IMR-90 (cell line): ENCODE measurements around the gene TNN. TPM values are rescaled to one million over a fixed set of nuclear protein-coding genes. Genes with fewer than 3 reads are reported as not detected.

Experiments
- ATAC-seq: fragments of 200-7000 bp; cut with Tn5 transposase; 2 replicates; pipeline ENCODE4 v1.9.1; 2020; ENCODE audit warnings: low read depth, mild to moderate bottlenecking, moderate library complexity
- BruUV-seq: library from RNA; stranded (reverse); fragments of 400-500 nt; replicated peaks from 2 replicates; lab custom pipeline; 2021; lab: Mats Ljungman, UMichigan
- CTCF ChIA-PET: fragments of 300-600 bp; formaldehyde crosslinking; extraction: SDS; loops from one replicate; lab custom pipeline; 2021; ENCODE audit warnings: antibody characterized with exemption; lab: Yijun Ruan, JAX
- POLR2A ChIA-PET: fragments of 300-600 bp; sonication (Branson Sonifier 250); formaldehyde crosslinking; loops from one replicate; lab custom pipeline; 2022; ENCODE audit warnings: antibody characterized with exemption; ENCODE audit not compliant: unreplicated experiment; lab: Charles Lee
- DNase-seq: peaks from one replicate; pipeline ENCODE4 v3.0.0; 2013
- H2AFZ ChIP-seq: replicated peaks from 2 replicates; pipeline ENCODE3; 2013; ENCODE audit warnings: low read length, mild to moderate bottlenecking; ENCODE audit not compliant: poor library complexity
- H2AK5ac ChIP-seq: 2 replicates; pipeline ENCODE4 v1.6.1; 2013; ENCODE audit warnings: low read depth, low read length, inconsistent platforms
- H2AK9ac ChIP-seq: replicated peaks from 2 replicates; pipeline ENCODE3; 2013; ENCODE audit warnings: mild to moderate bottlenecking, low read depth, low read length, moderate library complexity; ENCODE audit not compliant: poor library complexity
- H2BK120ac ChIP-seq: 2 replicates; pipeline ENCODE4 v1.6.1; 2013; ENCODE audit warnings: low read depth, low read length, inconsistent platforms
- H2BK15ac ChIP-seq: 3 replicates; pipeline ENCODE4 v1.6.1; 2013; ENCODE audit warnings: low read depth, low read length, inconsistent platforms
- H2BK20ac ChIP-seq: 2 replicates; pipeline ENCODE4 v1.6.1; 2013; ENCODE audit warnings: low read depth, mild to moderate bottlenecking, inconsistent platforms, low read length, moderate library complexity
- H2BK5ac ChIP-seq: 2 replicates; pipeline ENCODE4 v1.6.1; 2013; ENCODE audit warnings: mild to moderate bottlenecking, low read depth, low read length, inconsistent platforms; ENCODE audit not compliant: poor library complexity, severe bottlenecking
- H3K14ac ChIP-seq: replicated peaks from 2 replicates; pipeline ENCODE4 v1.6.1; 2013; ENCODE audit warnings: low read depth, low read length, inconsistent platforms
- H3K18ac ChIP-seq: 2 replicates; pipeline ENCODE4 v1.6.1; 2013; ENCODE audit warnings: low read depth, low read length, control low read depth
- H3K23ac ChIP-seq: 2 replicates; pipeline ENCODE4 v1.6.1; 2013; ENCODE audit warnings: low read depth, low read length, inconsistent platforms
- H3K27ac ChIP-seq: 2 replicates; pipeline ENCODE4 v1.5.1; 2013; ENCODE audit warnings: mild to moderate bottlenecking, control low read depth, low read length; ENCODE audit not compliant: insufficient read depth
- H3K27me3 ChIP-seq: 2 replicates; pipeline ENCODE4 v1.6.1; 2013; ENCODE audit warnings: low read length; ENCODE audit not compliant: control insufficient read depth, insufficient read depth
- H3K36me3 ChIP-seq: 2 replicates; pipeline ENCODE4 v1.6.1; 2013; ENCODE audit warnings: low read length, mixed read lengths; ENCODE audit not compliant: control insufficient read depth, insufficient read depth
- H3K4ac ChIP-seq: 2 replicates; pipeline ENCODE4 v1.6.1; 2013; ENCODE audit warnings: low read depth, low read length, inconsistent platforms
- H3K4me1 ChIP-seq: 2 replicates; pipeline ENCODE4 v1.6.1; 2013; ENCODE audit warnings: low read length, mixed read lengths; ENCODE audit not compliant: control insufficient read depth, insufficient read depth
- H3K4me2 ChIP-seq: 2 replicates; pipeline ENCODE4 v1.6.1; 2013; ENCODE audit warnings: low read depth, mild to moderate bottlenecking, control low read depth, low read length, moderate library complexity
- H3K4me3 ChIP-seq: 2 replicates; pipeline ENCODE4 v1.5.1; 2013; ENCODE audit warnings: low read depth, mild to moderate bottlenecking, control low read depth, low read length, moderate library complexity; ENCODE audit not compliant: insufficient read depth
- H3K56ac ChIP-seq: 2 replicates; pipeline ENCODE4 v1.6.1; 2013; ENCODE audit warnings: low read length, inconsistent platforms; ENCODE audit not compliant: insufficient read depth; ENCODE audit errors: extremely low read depth
- H3K79me1 ChIP-seq, 2 experiments: 2 replicates each; pipeline ENCODE4 v1.6.1; 2013; ENCODE audit warnings: low read length in 2 of 2, inconsistent platforms in 1 of 2, low read depth in 1 of 2
- H3K9ac ChIP-seq: 2 replicates; pipeline ENCODE4 v1.6.1; 2013; ENCODE audit warnings: low read depth, low read length, control low read depth
- H3K9me1 ChIP-seq: 2 replicates; pipeline ENCODE4 v1.6.1; 2013; ENCODE audit warnings: low read length, inconsistent platforms; ENCODE audit not compliant: insufficient read depth
- H3K9me3 ChIP-seq: 2 replicates; pipeline ENCODE4 v1.6.1; 2013; ENCODE audit warnings: low read length; ENCODE audit not compliant: control insufficient read depth, insufficient read depth
- H4K20me1 ChIP-seq: 2 replicates; pipeline ENCODE4 v1.6.1; 2013; ENCODE audit warnings: low read length, inconsistent platforms; ENCODE audit not compliant: insufficient read depth
- H4K5ac ChIP-seq: 2 replicates; pipeline ENCODE4 v1.6.1; 2013; ENCODE audit warnings: mild to moderate bottlenecking, low read depth, low read length, control low read depth
- H4K8ac ChIP-seq, 2 experiments: 2 replicates each; pipeline ENCODE4 v1.6.1; 2013; ENCODE audit warnings: low read depth in 2 of 2, low read length in 2 of 2, control low read depth in 1 of 2, inconsistent platforms in 1 of 2
- H4K91ac ChIP-seq: 2 replicates; pipeline ENCODE4 v1.6.1; 2013; ENCODE audit warnings: low read depth, low read length, inconsistent platforms; ENCODE audit not compliant: insufficient read depth
- CTCF ChIP-seq: conservative IDR thresholded peaks from 2 replicates; pipeline ENCODE4 v1.5.1; 2012; ENCODE audit warnings: mild to moderate bottlenecking, low read depth, low read length, improper control_type of control experiment
- FOS ChIP-seq: fragments of 150-350 bp; IDR thresholded peaks from 2 replicates; pipeline ENCODE4 v1.6.1; 2016; ENCODE audit warnings: low read depth, low read length
- MAZ ChIP-seq: IDR thresholded peaks from 2 replicates; pipeline ENCODE4 v1.6.1; 2012; ENCODE audit warnings: low read depth, mild to moderate bottlenecking, low read length, improper control_type of control experiment, moderate library complexity, borderline replicate concordance
- MXI1 ChIP-seq: IDR thresholded peaks from 2 replicates; pipeline ENCODE4 v1.6.1; 2012; ENCODE audit warnings: low read depth, mild to moderate bottlenecking, low read length, moderate library complexity, borderline replicate concordance
- POLR2A ChIP-seq: IDR thresholded peaks from 2 replicates; pipeline ENCODE4 v1.6.1; 2012; ENCODE audit warnings: mild to moderate bottlenecking, low read depth, low read length
- RAD21 ChIP-seq: IDR thresholded peaks from 2 replicates; pipeline ENCODE4 v1.6.1; 2012; ENCODE audit warnings: low read length, improper control_type of control experiment
- RCOR1 ChIP-seq: IDR thresholded peaks from 2 replicates; pipeline ENCODE4 v1.6.1; 2012; ENCODE audit warnings: mild to moderate bottlenecking, low read length, improper control_type of control experiment; ENCODE audit not compliant: insufficient replicate concordance
- SMC3 ChIP-seq: fragments of 150-350 bp; IDR thresholded peaks from 2 replicates; pipeline ENCODE4 v1.6.1; 2016; ENCODE audit warnings: low read depth, mild to moderate bottlenecking, antibody characterized with exemption, low read length, moderate library complexity
- WGBS, 2 experiments: methylation state at CpG; one replicate each; pipeline versions ENCODE4 v1.1.5 to v1.1.7; 2013; ENCODE audit warnings: missing lambda C conversion rate in 2 of 2; ENCODE audit not compliant: insufficient read length in 1 of 2; ENCODE audit errors: extremely low coverage in 2 of 2; 5-methylcytosine and 5-hydroxymethylcytosine counted together
- dilution Hi-C: fragments of 300-500 bp; cut with HindIII; formaldehyde crosslinking; loops from one replicate; pipeline ENCODE4 v1.14.3; 2018; ENCODE audit warnings: low sequenced_read_pairs; ENCODE audit not compliant: unreplicated experiment
- in situ Hi-C: fragments of 300-500 bp; cut with MboI; formaldehyde crosslinking; loops from 3 replicates; pipeline ENCODE4 v1.14.3; 2019; ENCODE audit warnings: low sequenced_read_pairs, inconsistent platforms, mixed read lengths
- intact Hi-C: fragments of 100-400 bp; cut with micrococcal nuclease; formaldehyde crosslinking; loops from 2 replicates; pipeline ENCODE4 v1.10.0; 2022
- polyA plus RNA-seq, 3 experiments: library from polyadenylated mRNA; depleted of rRNA; stranded (reverse); fragments of >200 nt; gene quantifications; 2 replicates each; pipeline ENCODE4 v1.2.3, GENCODE V29; 2012; ENCODE audit warnings: low replicate concordance in 1 of 3
- total RNA-seq: library from RNA; depleted of rRNA; stranded (reverse); fragments of >200 nt; gene quantifications from 2 replicates; pipeline ENCODE4 v1.2.3, GENCODE V29; 2012

The TNN gene
- total and polyA plus RNA-seq, 2 of the 4 experiments (the other 2 are of a cell fraction), result not detected

GRCh38 chr1:175042650-175043049, 25.0 kb upstream of the TNN start:
- no peak overlapping the region for H2AK5ac ChIP-seq
- CTCF ChIA-PET, result no interaction called here
- no peak overlapping the region for H3K23ac ChIP-seq
- no peaks in the 10 kb centered on the region for H3K9me1 ChIP-seq
- TF ChIP-seq MXI1 (no peak), RCOR1 (no peak), SMC3 (no peak), MAZ (no peak), POLR2A (no peak), FOS (no peak), RAD21 (no peak), CTCF (no peak)
- no peak overlapping the region for H3K18ac ChIP-seq
- no peaks in the 10 kb centered on the region for H3K4me1 ChIP-seq
- intact Hi-C loops, result no loop called here
- no peak overlapping the region for H4K5ac ChIP-seq
- dilution Hi-C loops, result no loop called here
- no peak overlapping the region for H2AK9ac ChIP-seq
- no peak overlapping the region for H3K4me2 ChIP-seq
- H3K14ac ChIP-seq, result no peak overlapping the region
- H3K27ac ChIP-seq, result no peak overlapping the region
- H2BK5ac ChIP-seq, result no peak overlapping the region
- no peak for ATAC-seq
- H3K9ac ChIP-seq, result no peak overlapping the region
- H2BK15ac ChIP-seq, result no peak overlapping the region
- no peaks in the 10 kb centered on the region for H3K79me1 ChIP-seq
- no peak overlapping the region for H4K8ac ChIP-seq
- no peak overlapping the region for H3K56ac ChIP-seq
- H2BK120ac ChIP-seq, result no peak overlapping the region
- H2BK20ac ChIP-seq, result no peak overlapping the region
- H3K36me3 ChIP-seq, result no peaks in the 10 kb centered on the region
- no TSS peak for BruUV-seq
- in situ Hi-C loops, result no loop called here
- no peaks in the 10 kb centered on the region for H4K20me1 ChIP-seq
- no peak overlapping the region for H3K4me3 ChIP-seq
- no peak overlapping the region for H2AFZ ChIP-seq
- peaks cover 1% of the 10 kb centered on the region for H3K27me3 ChIP-seq
- H3K9me3 ChIP-seq, result no peaks in the 10 kb centered on the region
- POLR2A ChIA-PET, result no interaction called here
- H3K4ac ChIP-seq, result no peak overlapping the region
- no peak overlapping the region for H4K91ac ChIP-seq
- no peak for DNase-seq
- WGBS, 2 experiments, result no CpG with 5 or more reads among the region's 3 CpGs
